ENCODE data around the gene NPAP1.
"Not testable (repeated sequence)": the region's sequence is repeated elsewhere in the genome, so short reads cannot be mapped to it uniquely, and the experiment has no call there.

DNA sequence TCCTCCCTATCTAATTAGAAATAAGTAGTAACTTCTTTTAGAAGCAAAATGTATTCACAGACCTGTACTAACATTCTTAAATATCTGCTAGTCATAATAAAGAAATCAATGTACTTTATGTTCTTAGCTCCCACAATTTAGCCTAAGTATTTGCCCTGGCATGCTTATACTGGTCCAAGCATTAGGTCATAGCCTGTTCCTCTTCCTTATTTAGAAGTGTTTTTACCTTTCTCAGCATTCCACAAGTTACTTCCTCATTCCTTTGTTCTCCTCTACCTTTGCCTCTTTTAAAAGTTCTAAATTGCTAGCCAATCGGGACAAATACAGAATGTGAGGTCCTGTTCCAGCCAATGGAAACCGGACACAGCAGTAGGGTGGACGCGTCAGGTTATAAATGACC lies 7.3 kb downstream of the NPAP1 start:
- TF ChIP-seq POLR2A (IDR thresholded peaks at IDR 0.05; ENCODE audit: low read length); GATA1 (IDR thresholded peaks at IDR 0.05; ENCODE audit: low read depth, low read length): not testable (repeated sequence)

All from erythroblast (primary cell).